Measurements from ENCODE around the gene NUP133. TPM values are rescaled to one million over a fixed set of nuclear protein-coding genes. Genes with fewer than 3 reads are reported as not detected.

The NUP133 gene
- polyA plus RNA-seq, 2 of the 4 experiments (the other 2 are of a cell fraction): 20.6 to 43.2 TPM

GRCh38 chr1:229482511-229482910, 25.6 kb downstream of the NUP133 start:
- Histone ChIP-seq H3K4me2 (no peak overlapping the region), H3K27ac (no peak overlapping the region), H3K9me3 (no peaks in the 10 kb centered on the region), H3K4me1 (no peaks in the 10 kb centered on the region), H3K4me3 (no peak overlapping the region)
- TF ChIP-seq CHD2 (IDR thresholded peaks at IDR 0.05; ENCODE audit: low read length, partially characterized antibody) (no peak), RNF2 (IDR thresholded peaks at IDR 0.05; ENCODE audit: borderline replicate concordance, low read depth) (no peak), ELK1 (IDR thresholded peaks at IDR 0.05; ENCODE audit: low read depth, low read length) (no peak), CTCF (IDR thresholded peaks at IDR 0.05) (no peak), FOSB (CRISPR knock-in tag; IDR thresholded peaks at IDR 0.05) (no peak), RARB (CRISPR knock-in tag; IDR thresholded peaks at IDR 0.05) (no peak), CBX8 (IDR thresholded peaks at IDR 0.05) (no peak), CBX2 (IDR thresholded peaks at IDR 0.05; ENCODE audit: borderline replicate concordance, low read depth) (no peak), FOXS1 (CRISPR knock-in tag; IDR thresholded peaks at IDR 0.05) (no peak), HES2 (IDR thresholded peaks at IDR 0.05) (no peak), JUN (IDR thresholded peaks at IDR 0.05) (no peak), HOXB13 (CRISPR knock-in tag; IDR thresholded peaks at IDR 0.05; ENCODE audit: low read depth) (no peak), TP53 (CRISPR knock-in tag; IDR thresholded peaks at IDR 0.05) (no peak), CEBPB (IDR thresholded peaks at IDR 0.05) (no peak), NR3C1 (IDR thresholded peaks at IDR 0.05) (no peak), ZNF302 (CRISPR knock-in tag; IDR thresholded peaks at IDR 0.05) (no peak), HEYL (CRISPR knock-in tag; IDR thresholded peaks at IDR 0.05) (no peak), JUNB (IDR thresholded peaks at IDR 0.05) (no peak)
- DNase-seq (ENCODE audit: low read depth in 1 of 2, low spot score in 1 of 2): no peak
- ChIA-PET CTCF (interaction anchor here (0.7 to 5.9 kb wide), 39 partner anchors 8 to 832 kb away, joined by 3 to 115 read pairs (median 5); partner anchors contain the start of genes NUP133 and RAB4A), POLR2A (interaction anchor here (1.4 to 1.5 kb wide), 2 partner anchors 25 to 224 kb away, joined by 8 read pairs; partner anchors contain the start of gene NUP133)
- ATAC-seq: peak in 1 of 2 experiments; percentile 45; a peak in 3 of 6 replicates
- WGBS (ENCODE audit: missing lambda C conversion rate): 93% methylated on average over 5 of the region's 5 CpGs
- no peak for FAIRE-seq

- Histone ChIP-seq H3K27ac (no peak overlapping the region), H3K9me3 (no peaks in the 10 kb centered on the region), H3K4me3 (no peak overlapping the region), H3K4me1 (no peaks in the 10 kb centered on the region), H3K4me2 (no peak overlapping the region)
- DNase-seq (ENCODE audit: low read depth in 1 of 2, low spot score in 1 of 2) (no peak), ATAC-seq (no peak), FAIRE-seq (no peak)
- ChIA-PET POLR2A (no interaction called here), CTCF (interaction anchor here (0.9 to 5.9 kb wide), 7 partner anchors 9 to 816 kb away, joined by 3 to 115 read pairs (median 8); no protein-coding TSS in a partner anchor)
- WGBS (ENCODE audit: missing lambda C conversion rate): 97% methylated on average over 7 of the region's 7 CpGs
- TF ChIP-seq FOSB (CRISPR knock-in tag; IDR thresholded peaks at IDR 0.05): no peak
- TF ChIP-seq CBX8 (IDR thresholded peaks at IDR 0.05): no peak
- TF ChIP-seq JUNB (IDR thresholded peaks at IDR 0.05): no peak
- TF ChIP-seq HDAC2 (IDR thresholded peaks at IDR 0.05): no peak
- no peak for TF ChIP-seq BCL3 (IDR thresholded peaks at IDR 0.05)
- TF ChIP-seq NR3C1 (IDR thresholded peaks at IDR 0.05): no peak
- TF ChIP-seq ZFP36 (IDR thresholded peaks at IDR 0.05; ENCODE audit: borderline replicate concordance, partially characterized antibody): no peak
- TF ChIP-seq HMGXB4 (CRISPR knock-in tag; IDR thresholded peaks at IDR 0.05; ENCODE audit: borderline replicate concordance): no peak
- TF ChIP-seq RCOR1 (IDR thresholded peaks at IDR 0.05; ENCODE audit: low read depth, low read length): no peak
- TF ChIP-seq GATA3 (IDR thresholded peaks at IDR 0.05; ENCODE audit: borderline replicate concordance): no peak
- no peak for TF ChIP-seq HEYL (CRISPR knock-in tag; IDR thresholded peaks at IDR 0.05)
- TF ChIP-seq PBX3 (IDR thresholded peaks at IDR 0.05): no peak
- TF ChIP-seq ESRRA (IDR thresholded peaks at IDR 0.05; ENCODE audit: borderline replicate concordance, low read length): no peak
- no peak for TF ChIP-seq NFE2L2 (conservative IDR thresholded peaks at IDR 0.05; ENCODE audit: low read length)
Observed at GRCh38 chr1:229480495-229480894, 27.6 kb downstream of the NUP133 start.
